ENCODE measurements around the gene CYBB.
"Not testable (repeated sequence)": the region's sequence is repeated elsewhere in the genome, so short reads cannot be mapped to it uniquely, and the experiment has no call there.

Gene CYBB

GRCh38 chrX:37779857-37780256, at the start of gene CYBB:
CYBB (plus strand) TSS chrX:37780059; CDS start chrX:37780078, 19 bp downstream.
- no peak for DNase-seq (ENCODE audit: low spot score)

- DNase-seq (ENCODE audit: low spot score): peak; percentile 54
Measured at GRCh38 chrX:37745354-37745753, 34.5 kb upstream of the CYBB start.

- no peak for DNase-seq (ENCODE audit: low spot score)
Measured at GRCh38 chrX:37745835-37746217, 34.0 kb upstream of the CYBB start.

- peak; percentile 6 for DNase-seq (ENCODE audit: low spot score)
Measured at GRCh38 chrX:37746218-37746941, 33.5 kb upstream of the CYBB start.

GRCh38 chrX:37746951-37747350, 32.9 kb upstream of the CYBB start:
- DNase-seq (ENCODE audit: low spot score): no peak

- DNase-seq (ENCODE audit: low spot score): no peak
Measured at GRCh38 chrX:37752281-37752680, 27.6 kb upstream of the CYBB start.

GRCh38 chrX:37752936-37753335, 26.9 kb upstream of the CYBB start:
- DNase-seq (ENCODE audit: low spot score): no peak

- DNase-seq (ENCODE audit: low spot score): no peak
Measured at GRCh38 chrX:37753384-37753783, 26.5 kb upstream of the CYBB start.

GRCh38 chrX:37754516-37754915, 25.3 kb upstream of the CYBB start:
- no peak for DNase-seq (ENCODE audit: low spot score)

- DNase-seq (ENCODE audit: low spot score): no peak
Measured at GRCh38 chrX:37755025-37755424, 24.8 kb upstream of the CYBB start.

- DNase-seq (ENCODE audit: low spot score): no peak
Measured at GRCh38 chrX:37757082-37757481, 22.8 kb upstream of the CYBB start.

- DNase-seq (ENCODE audit: low spot score): no peak
Measured at GRCh38 chrX:37759351-37759750, 20.5 kb upstream of the CYBB start.

- peak; percentile 2 for DNase-seq (ENCODE audit: low spot score)
Measured at GRCh38 chrX:37759878-37760418, 19.9 kb upstream of the CYBB start.

GRCh38 chrX:37763400-37763799, 16.5 kb upstream of the CYBB start:
- DNase-seq (ENCODE audit: low spot score): no peak

GRCh38 chrX:37765507-37765906, 14.4 kb upstream of the CYBB start:
- DNase-seq (ENCODE audit: low spot score): no peak

GRCh38 chrX:37767430-37767829, 12.4 kb upstream of the CYBB start:
- no peak for DNase-seq (ENCODE audit: low spot score)

- DNase-seq (ENCODE audit: low spot score): not testable (repeated sequence)
Measured at GRCh38 chrX:37768866-37769265, 11.0 kb upstream of the CYBB start.

GRCh38 chrX:37776283-37776986, 3.4 kb upstream of the CYBB start:
- DNase-seq (ENCODE audit: low spot score): no peak

- DNase-seq (ENCODE audit: low spot score): no peak
Measured at GRCh38 chrX:37776987-37777325, 2.9 kb upstream of the CYBB start.

- DNase-seq (ENCODE audit: low spot score): no peak
Measured at GRCh38 chrX:37781081-37781480, 1.2 kb downstream of the CYBB start.

- no peak for DNase-seq (ENCODE audit: low spot score)
Measured at GRCh38 chrX:37781814-37782213, 2.0 kb downstream of the CYBB start.

GRCh38 chrX:37782359-37782758, 2.5 kb downstream of the CYBB start:
- DNase-seq (ENCODE audit: low spot score): no peak

- no peak for DNase-seq (ENCODE audit: low spot score)
Measured at GRCh38 chrX:37783305-37783704, 3.4 kb downstream of the CYBB start.

- DNase-seq (ENCODE audit: low spot score): no peak
Measured at GRCh38 chrX:37785569-37785968, 5.7 kb downstream of the CYBB start.

Measured in SW480 (cell line).